ENCODE measurements around the gene RNU1-4.
"Not testable (repeated sequence)": the region's sequence is repeated elsewhere in the genome, so short reads cannot be mapped to it uniquely, and the experiment has no call there.

RNU1-4 gene

DNA sequence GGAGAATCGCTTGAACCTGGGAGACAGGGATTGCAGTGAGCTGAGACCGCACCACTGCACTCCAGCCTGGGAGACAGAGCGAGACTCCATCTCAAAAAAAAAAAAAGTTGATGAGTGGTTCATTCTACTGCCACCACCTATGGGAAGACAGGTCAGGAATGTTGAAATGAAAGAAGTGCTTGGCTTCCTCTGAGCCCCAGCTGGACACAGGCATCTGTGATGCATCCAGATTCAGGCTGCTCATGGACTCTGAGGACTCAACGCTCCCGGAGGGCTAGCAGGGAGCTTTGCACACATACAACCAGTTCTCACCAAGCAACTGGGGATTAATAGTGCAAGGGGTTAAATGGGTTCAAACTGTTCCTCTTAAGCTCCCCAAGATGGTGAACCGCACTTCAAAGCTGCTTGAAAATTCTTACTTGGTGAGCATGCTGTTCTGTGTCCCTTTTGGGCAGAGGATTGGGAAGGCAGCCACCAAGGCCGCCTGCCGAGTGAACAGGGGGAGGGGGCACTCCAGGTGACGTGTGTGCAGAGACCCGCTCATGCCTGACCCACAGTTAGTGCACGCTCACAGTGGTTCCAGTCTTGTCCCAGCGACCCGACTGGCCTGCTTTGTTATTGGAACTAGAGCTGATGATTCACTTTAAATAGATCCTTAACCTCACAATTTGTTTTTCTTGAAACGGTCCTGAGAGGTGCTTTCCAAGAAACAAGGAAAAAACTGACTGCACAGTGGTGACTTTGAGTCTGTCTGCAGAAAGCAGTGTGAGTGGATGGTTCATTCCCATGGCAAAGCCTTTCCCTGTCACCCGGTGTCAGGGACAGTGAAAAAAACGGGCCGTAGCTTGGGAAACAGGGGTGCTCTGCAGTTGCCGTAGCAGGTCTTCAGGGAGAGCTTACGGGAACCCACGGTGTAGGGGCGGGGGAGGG, 32.2 kb downstream of the RNU1-4 start:
- H3K4me3 ChIP-seq (ENCODE audit: low read depth, low read length): not testable (repeated sequence)

GRCh38 chr1:16773205-16773596, 32.9 kb downstream of the RNU1-4 start:
- H3K4me3 ChIP-seq (ENCODE audit: low read depth, low read length): not testable (repeated sequence)

GRCh38 chr1:16773723-16774122, 33.4 kb downstream of the RNU1-4 start:
- not testable (repeated sequence) for H3K4me3 ChIP-seq (ENCODE audit: low read depth, low read length)

GRCh38 chr1:16774773-16775172, 34.5 kb downstream of the RNU1-4 start:
- not testable (repeated sequence) for H3K4me3 ChIP-seq (ENCODE audit: low read depth, low read length)

GRCh38 chr1:16775290-16775689, 35.0 kb downstream of the RNU1-4 start:
- not testable (repeated sequence) for H3K4me3 ChIP-seq (ENCODE audit: low read depth, low read length)

- H3K4me3 ChIP-seq (ENCODE audit: low read depth, low read length): not testable (repeated sequence)
Measured at GRCh38 chr1:16776248-16776647, 35.9 kb downstream of the RNU1-4 start.

- H3K4me3 ChIP-seq (ENCODE audit: low read depth, low read length): not testable (repeated sequence)
Measured at GRCh38 chr1:16776835-16777234, 36.5 kb downstream of the RNU1-4 start.

GRCh38 chr1:16777821-16778220, 37.5 kb downstream of the RNU1-4 start:
- H3K4me3 ChIP-seq (ENCODE audit: low read depth, low read length): not testable (repeated sequence)

DNA sequence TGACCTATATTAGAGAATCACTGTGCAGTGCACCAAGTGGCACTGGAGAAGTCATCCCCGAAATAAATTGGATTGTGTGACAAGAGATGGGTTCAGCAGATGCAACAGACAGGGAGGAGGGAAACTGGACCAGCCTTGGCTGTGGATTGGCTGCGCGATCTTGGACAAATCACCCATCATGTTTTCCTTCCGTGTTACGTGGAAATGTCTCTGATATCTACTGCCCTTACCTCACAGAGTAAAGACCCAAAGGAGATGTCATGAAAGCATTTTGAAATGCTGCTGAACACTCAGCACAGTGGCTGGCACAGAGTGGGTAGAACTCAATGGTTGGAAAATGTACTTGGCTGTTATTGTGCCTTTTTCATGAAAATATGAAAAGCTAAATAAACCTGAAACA, 39.2 kb downstream of the RNU1-4 start:
- H3K4me3 ChIP-seq (ENCODE audit: low read depth, low read length): not testable (repeated sequence)

GRCh38 chr1:16781033-16781432, 40.7 kb downstream of the RNU1-4 start:
- not testable (repeated sequence) for H3K4me3 ChIP-seq (ENCODE audit: low read depth, low read length)

- H3K4me3 ChIP-seq (ENCODE audit: low read depth, low read length): not testable (repeated sequence)
Measured at GRCh38 chr1:16781625-16782024, 41.3 kb downstream of the RNU1-4 start.

DNA sequence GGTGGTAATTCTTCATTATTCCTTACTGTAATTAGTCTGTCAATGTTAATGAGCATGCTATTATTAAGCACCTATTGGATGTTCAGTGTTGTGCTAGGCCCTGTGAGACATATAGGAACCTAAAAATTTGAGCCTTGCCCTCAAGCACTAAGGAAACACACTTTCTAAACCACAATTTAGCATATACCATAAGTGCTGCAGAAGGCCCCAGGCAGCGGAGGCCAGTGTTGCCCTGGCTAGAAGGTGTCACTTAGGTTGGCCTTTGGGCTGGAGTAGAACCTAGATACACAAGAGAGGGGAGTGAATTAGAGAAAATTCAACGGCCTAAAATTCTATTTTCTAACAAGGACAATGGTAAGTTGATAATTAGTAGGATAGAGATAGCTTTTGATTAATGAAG, 44.6 kb downstream of the RNU1-4 start:
- not testable (repeated sequence) for H3K4me3 ChIP-seq (ENCODE audit: low read depth, low read length)

GRCh38 chr1:16786362-16786761, 46.0 kb downstream of the RNU1-4 start:
- H3K4me3 ChIP-seq (ENCODE audit: low read depth, low read length): not testable (repeated sequence)

DNA sequence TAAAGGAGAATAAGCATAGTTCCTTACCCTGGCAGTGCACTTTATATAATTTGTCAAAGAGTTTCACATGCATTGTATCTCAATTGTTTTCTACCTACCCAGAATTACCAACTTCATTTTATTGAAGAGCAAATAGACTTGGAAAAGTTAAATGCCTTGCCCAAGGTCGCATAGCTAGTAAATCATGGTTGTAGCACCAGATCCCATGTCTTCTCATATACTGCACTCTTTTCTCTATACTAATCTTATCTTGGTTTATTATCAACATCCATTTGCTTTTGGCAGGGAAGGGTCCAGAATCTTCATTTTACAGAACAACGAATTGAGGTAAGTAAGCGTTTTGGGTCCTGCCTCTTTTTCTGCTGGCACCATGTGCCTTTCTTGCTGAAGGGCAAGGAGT, 46.9 kb downstream of the RNU1-4 start:
- H3K4me3 ChIP-seq (ENCODE audit: low read depth, low read length): not testable (repeated sequence)

GRCh38 chr1:16787711-16788110, 47.4 kb downstream of the RNU1-4 start:
- not testable (repeated sequence) for H3K4me3 ChIP-seq (ENCODE audit: low read depth, low read length)
